Measurements from ENCODE around the gene SYNGAP1.

The SYNGAP1 gene

GRCh38 chr6:33490621-33491020 lies 70.8 kb downstream of the SYNGAP1 start:
- no peak for TF ChIP-seq CTCF (IDR thresholded peaks at IDR 0.05)
- no peak for TF ChIP-seq ZFX (IDR thresholded peaks at IDR 0.05; ENCODE audit: borderline replicate concordance)
- H3K27ac ChIP-seq = no peak overlapping the region

- no peak overlapping the region for H3K27ac ChIP-seq
- TF ChIP-seq ZFX (IDR thresholded peaks at IDR 0.05; ENCODE audit: borderline replicate concordance) (no peak), CTCF (IDR thresholded peaks at IDR 0.05) (no peak)
Observed at GRCh38 chr6:33492093-33492492, 72.2 kb downstream of the SYNGAP1 start.

GRCh38 chr6:33497157-33497556 lies 77.3 kb downstream of the SYNGAP1 start:
- no peak for TF ChIP-seq CTCF (IDR thresholded peaks at IDR 0.05)
- TF ChIP-seq ZFX (IDR thresholded peaks at IDR 0.05; ENCODE audit: borderline replicate concordance) = no peak
- no peak overlapping the region for H3K27ac ChIP-seq

- TF ChIP-seq ZFX (IDR thresholded peaks at IDR 0.05; ENCODE audit: borderline replicate concordance) = no peak
- no peak for TF ChIP-seq CTCF (IDR thresholded peaks at IDR 0.05)
- no peak overlapping the region for H3K27ac ChIP-seq
Observed at GRCh38 chr6:33502486-33502885, 82.6 kb downstream of the SYNGAP1 start.

GRCh38 chr6:33504486-33504885 lies 84.6 kb downstream of the SYNGAP1 start:
- TF ChIP-seq ZFX (IDR thresholded peaks at IDR 0.05; ENCODE audit: borderline replicate concordance) (no peak), CTCF (IDR thresholded peaks at IDR 0.05) (no peak)
- H3K27ac ChIP-seq = no peak overlapping the region

Data from 22Rv1 (cell line).